Fibroblast of lung (primary cell): ENCODE results near the gene RAP1A.
"Not testable (repeated sequence)": the region's sequence is repeated elsewhere in the genome, so short reads cannot be mapped to it uniquely, and the experiment has no call there.

Source experiments
- EZH2 ChIP-seq: IDR thresholded peaks from 2 replicates; pipeline ENCODE4 v1.5.1; 2012; ENCODE audit warnings: low read length, control low read depth, mild to moderate bottlenecking; ENCODE audit errors: missing control alignments
- TF ChIP-seq, protein P1 (sequence below), 2 donors: IDR thresholded peaks in 1 of 2; conservative IDR thresholded peaks in 1 of 2; 1 replicate in 1 of 2; 2 replicates in 1 of 2; pipeline ENCODE4 v1.5.1; 2011 to 2012; ENCODE audit warnings: low read length in 2 of 2, control low read depth in 1 of 2, inconsistent platforms in 1 of 2, low read depth in 1 of 2, mild to moderate bottlenecking in 1 of 2

DNA sequence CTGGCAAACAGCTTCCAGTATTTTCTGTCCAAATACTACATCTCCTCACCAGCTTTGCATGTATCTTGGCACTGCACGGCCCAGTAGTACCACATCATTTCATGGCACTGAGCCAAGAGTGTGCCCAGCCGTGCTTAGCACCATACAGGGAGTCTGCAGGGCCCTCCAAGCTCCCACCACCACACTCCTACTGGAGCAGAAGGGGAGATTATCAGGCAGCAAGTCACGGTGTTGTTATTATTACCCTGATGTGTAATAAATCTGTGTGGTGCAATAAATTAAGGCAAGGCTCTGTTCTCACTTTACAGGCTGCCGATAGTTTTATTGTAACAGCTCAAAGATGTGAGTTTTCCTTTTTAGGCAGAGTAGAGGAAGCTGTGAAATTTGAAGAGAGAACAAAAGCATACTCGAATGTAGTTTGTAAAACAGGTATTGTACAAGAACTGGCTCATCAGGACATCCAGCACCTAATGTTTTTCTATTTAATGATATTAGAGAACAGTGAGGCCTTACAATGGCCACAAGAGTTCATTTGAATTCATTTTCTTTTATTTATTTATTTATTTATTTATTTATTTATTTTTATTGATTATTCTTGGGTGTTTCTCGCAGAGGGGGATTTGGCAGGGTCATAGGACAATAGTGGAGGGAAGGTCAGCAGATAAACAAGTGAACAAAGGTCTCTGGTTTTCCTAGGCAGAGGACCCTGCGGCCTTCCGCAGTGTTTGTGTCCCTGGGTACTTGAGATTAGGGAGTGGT is 13.0 kb upstream of the RAP1A start:
- TF ChIP-seq, protein P1, sequence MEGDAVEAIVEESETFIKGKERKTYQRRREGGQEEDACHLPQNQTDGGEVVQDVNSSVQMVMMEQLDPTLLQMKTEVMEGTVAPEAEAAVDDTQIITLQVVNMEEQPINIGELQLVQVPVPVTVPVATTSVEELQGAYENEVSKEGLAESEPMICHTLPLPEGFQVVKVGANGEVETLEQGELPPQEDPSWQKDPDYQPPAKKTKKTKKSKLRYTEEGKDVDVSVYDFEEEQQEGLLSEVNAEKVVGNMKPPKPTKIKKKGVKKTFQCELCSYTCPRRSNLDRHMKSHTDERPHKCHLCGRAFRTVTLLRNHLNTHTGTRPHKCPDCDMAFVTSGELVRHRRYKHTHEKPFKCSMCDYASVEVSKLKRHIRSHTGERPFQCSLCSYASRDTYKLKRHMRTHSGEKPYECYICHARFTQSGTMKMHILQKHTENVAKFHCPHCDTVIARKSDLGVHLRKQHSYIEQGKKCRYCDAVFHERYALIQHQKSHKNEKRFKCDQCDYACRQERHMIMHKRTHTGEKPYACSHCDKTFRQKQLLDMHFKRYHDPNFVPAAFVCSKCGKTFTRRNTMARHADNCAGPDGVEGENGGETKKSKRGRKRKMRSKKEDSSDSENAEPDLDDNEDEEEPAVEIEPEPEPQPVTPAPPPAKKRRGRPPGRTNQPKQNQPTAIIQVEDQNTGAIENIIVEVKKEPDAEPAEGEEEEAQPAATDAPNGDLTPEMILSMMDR (conservative IDR thresholded peaks at IDR 0.05 in 1 of 2, IDR thresholded peaks at IDR 0.05 in 1 of 2; ENCODE audit: low read depth in 1 of 2, low read length in 2 of 2), result not testable (repeated sequence)
- not testable (repeated sequence) for TF ChIP-seq EZH2
